Measurements from ENCODE around the gene LYG2.
"Not testable (repeated sequence)": the region's sequence is repeated elsewhere in the genome, so short reads cannot be mapped to it uniquely, and the experiment has no call there.

The LYG2 gene

GRCh38 chr2:99242151-99242550 lies 13.3 kb downstream of the LYG2 start:
- Mint-ChIP-seq H3K27me3 (no peaks in the 10 kb centered on the region), H3K4me1 (no peaks in the 10 kb centered on the region), H3K9me3 (no peaks in the 10 kb centered on the region), H3K36me3 (peaks cover 12% of the 10 kb centered on the region), H3K4me3 (no peak overlapping the region), H3K27ac (no peak overlapping the region)
- ATAC-seq (ENCODE audit: low read depth) = no peak
- DNase-seq (ENCODE audit: low spot score in 2 of 2) = no peak

GRCh38 chr2:99240431-99240830 lies 15.0 kb downstream of the LYG2 start:
- Mint-ChIP-seq H3K4me1 (no peaks in the 10 kb centered on the region), H3K27ac (no peak overlapping the region), H3K4me3 (no peak overlapping the region), H3K27me3 (no peaks in the 10 kb centered on the region), H3K9me3 (peaks cover 1% of the 10 kb centered on the region), H3K36me3 (peaks cover 4% of the 10 kb centered on the region)
- no peak for ATAC-seq (ENCODE audit: low read depth)
- no peak for DNase-seq (ENCODE audit: low spot score in 2 of 2)

DNA sequence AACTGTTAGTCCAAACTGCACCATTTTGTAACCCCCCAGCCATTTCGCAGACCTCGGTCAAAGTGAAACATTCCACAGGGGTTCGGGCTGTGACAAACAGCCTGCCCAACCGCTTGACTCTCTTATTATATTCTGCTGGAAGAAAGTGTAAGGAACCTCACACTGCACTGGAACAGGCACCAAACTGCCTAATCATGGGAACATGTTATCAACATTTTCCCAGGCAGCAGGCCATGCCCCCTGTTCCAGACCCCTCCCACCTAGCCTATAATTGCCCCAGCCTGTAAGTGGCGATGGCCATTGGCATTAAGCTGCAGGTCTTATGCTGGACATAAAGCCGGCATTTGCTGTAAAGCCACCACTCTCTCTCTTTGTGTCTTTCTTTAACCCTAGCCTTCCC lies 16.9 kb downstream of the LYG2 start:
- H3K27me3 Mint-ChIP-seq = no peaks in the 10 kb centered on the region
- no peaks in the 10 kb centered on the region for H3K4me1 Mint-ChIP-seq
- H3K4me3 Mint-ChIP-seq = no peak overlapping the region
- H3K9me3 Mint-ChIP-seq = peaks cover 3% of the 10 kb centered on the region
- no peak for DNase-seq (ENCODE audit: low spot score in 2 of 2)
- peaks cover 4% of the 10 kb centered on the region for H3K36me3 Mint-ChIP-seq
- no peak overlapping the region for H3K27ac Mint-ChIP-seq
- ATAC-seq (ENCODE audit: low read depth) = no peak

DNA sequence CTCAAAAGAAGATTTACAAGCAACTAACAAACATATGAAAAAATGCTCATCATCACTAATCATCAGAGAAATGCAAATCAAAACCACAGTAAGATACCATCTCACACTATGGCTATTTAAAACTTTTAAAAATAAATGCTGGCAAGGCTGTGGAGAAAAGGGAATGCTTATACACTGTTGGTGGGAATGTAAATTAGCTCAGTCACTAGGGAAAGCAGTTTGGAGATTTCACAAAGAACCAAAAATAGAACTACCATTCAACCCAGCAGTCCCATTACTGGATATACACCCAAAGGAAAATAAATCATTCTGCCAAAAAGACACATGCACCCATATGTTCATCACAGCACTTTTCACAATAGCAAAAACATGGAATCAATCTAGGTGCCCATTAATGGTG lies 22.3 kb downstream of the LYG2 start:
- H3K4me1 Mint-ChIP-seq; H3K27ac Mint-ChIP-seq; ATAC-seq (ENCODE audit: low read depth); H3K27me3 Mint-ChIP-seq; H3K36me3 Mint-ChIP-seq; DNase-seq (ENCODE audit: low spot score in 2 of 2); H3K4me3 Mint-ChIP-seq: not testable (repeated sequence)
- H3K9me3 Mint-ChIP-seq = peaks cover 16% of the 10 kb centered on the region

DNA sequence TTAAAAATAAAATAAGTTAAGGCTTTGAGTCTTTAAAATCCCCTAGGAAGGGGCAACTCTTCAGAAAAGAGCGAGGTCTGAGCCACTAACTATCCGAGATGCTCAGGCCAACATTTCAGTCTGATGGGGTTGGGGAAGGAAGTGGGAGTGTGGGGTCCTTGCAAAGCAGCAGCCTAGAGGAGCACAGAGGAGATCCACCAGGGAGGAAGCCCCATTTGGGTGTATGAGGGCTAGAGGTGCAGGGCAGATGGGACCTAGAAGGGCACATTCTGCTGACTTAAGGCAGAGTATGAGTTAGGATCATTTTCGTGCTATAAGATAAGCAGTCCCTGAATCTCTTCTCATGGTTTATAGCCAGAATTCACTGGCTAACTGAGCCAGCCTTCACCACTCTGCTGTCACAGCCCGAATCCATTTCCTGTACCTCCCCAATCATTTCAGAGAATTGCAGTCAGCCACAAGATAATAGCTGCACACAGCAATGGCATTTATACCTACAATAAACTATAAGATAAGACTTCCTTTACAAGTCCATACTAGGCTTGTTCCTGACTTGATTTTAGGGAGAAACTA lies 37.5 kb downstream of the LYG2 start:
- ATAC-seq (ENCODE audit: low read depth) (no peak), DNase-seq (ENCODE audit: low spot score in 2 of 2) (no peak)
- H3K27ac Mint-ChIP-seq = no peak overlapping the region
- H3K36me3 Mint-ChIP-seq = peaks cover 25% of the 10 kb centered on the region
- no peak overlapping the region for H3K4me3 Mint-ChIP-seq
- H3K4me1 Mint-ChIP-seq = no peaks in the 10 kb centered on the region
- H3K27me3 Mint-ChIP-seq = no peaks in the 10 kb centered on the region
- no peaks in the 10 kb centered on the region for H3K9me3 Mint-ChIP-seq

DNA sequence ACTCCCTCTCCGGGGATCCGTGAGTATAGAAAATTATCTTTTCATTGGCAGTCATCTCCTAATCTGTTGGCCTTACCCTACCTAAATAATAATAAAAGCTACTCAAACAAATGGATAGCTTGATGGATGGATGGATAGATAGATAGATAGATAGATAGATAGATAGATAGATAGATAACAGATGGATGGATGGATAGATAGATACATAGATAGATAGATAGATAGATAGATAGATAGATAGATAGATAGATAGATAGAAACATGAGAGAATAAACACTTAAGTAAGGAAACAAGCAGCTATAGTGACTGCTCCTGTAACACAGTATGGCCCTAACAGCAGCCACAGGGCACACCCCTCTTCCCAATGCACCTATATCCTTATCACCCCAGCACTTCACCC lies 39.4 kb downstream of the LYG2 start:
- no peaks in the 10 kb centered on the region for H3K4me1 Mint-ChIP-seq
- no peak for ATAC-seq (ENCODE audit: low read depth)
- H3K27ac Mint-ChIP-seq = no peak overlapping the region
- H3K9me3 Mint-ChIP-seq = no peaks in the 10 kb centered on the region
- H3K36me3 Mint-ChIP-seq = peaks cover 22% of the 10 kb centered on the region
- H3K27me3 Mint-ChIP-seq = no peaks in the 10 kb centered on the region
- no peak for DNase-seq (ENCODE audit: low spot score in 2 of 2)
- H3K4me3 Mint-ChIP-seq = no peak overlapping the region

- DNase-seq (ENCODE audit: low spot score in 2 of 2) (no peak), ATAC-seq (ENCODE audit: low read depth) (no peak)
- Mint-ChIP-seq H3K4me3 (no peak overlapping the region), H3K4me1 (peaks cover 2% of the 10 kb centered on the region), H3K27me3 (no peaks in the 10 kb centered on the region), H3K36me3 (peaks cover 30% of the 10 kb centered on the region), H3K27ac (no peak overlapping the region), H3K9me3 (peaks cover 14% of the 10 kb centered on the region)
These were observed 50.0 kb downstream of the LYG2 start for GRCh38 chr2:99205491-99205890.

DNA sequence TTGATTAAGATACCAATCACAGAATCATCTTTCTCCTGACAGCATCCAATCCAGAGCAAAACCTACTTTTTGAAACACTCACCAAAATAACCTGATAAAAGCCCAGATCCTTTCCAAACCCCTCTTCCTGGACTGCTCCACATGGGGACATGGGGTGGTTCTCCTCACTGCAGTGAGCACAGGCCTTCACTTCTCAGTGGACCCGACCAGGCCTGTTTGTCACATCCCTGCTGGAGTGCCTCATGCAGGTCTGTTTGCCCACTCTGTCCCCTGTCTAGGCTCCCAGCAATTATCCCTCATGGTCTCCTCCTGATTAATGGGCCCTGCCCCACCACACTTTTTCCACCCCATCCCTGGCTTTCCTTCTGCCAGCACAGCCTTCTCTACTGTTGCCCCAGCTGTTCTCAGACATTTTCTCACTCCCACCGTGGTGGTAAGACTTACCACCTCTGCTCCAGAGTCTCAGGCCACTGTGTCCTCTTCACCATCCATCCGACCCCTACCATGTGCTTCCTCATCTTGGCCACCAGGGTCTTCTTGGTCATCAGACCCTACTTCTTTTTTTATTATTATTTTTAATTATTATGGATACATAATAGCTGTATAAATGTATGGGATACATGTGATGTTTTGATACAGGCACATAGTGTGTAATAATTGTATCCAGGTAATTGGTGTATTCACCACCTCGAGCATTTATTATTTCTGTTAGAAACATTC lies 53.3 kb downstream of the LYG2 start:
- Mint-ChIP-seq H3K27me3 (no peaks in the 10 kb centered on the region), H3K9me3 (peaks cover 10% of the 10 kb centered on the region), H3K4me1 (peaks cover 2% of the 10 kb centered on the region), H3K36me3 (peaks cover 12% of the 10 kb centered on the region), H3K4me3 (no peak overlapping the region), H3K27ac (peak overlapping the region; percentile 60)
- no peak for ATAC-seq (ENCODE audit: low read depth)
- DNase-seq (ENCODE audit: low spot score in 2 of 2) = no peak

DNA sequence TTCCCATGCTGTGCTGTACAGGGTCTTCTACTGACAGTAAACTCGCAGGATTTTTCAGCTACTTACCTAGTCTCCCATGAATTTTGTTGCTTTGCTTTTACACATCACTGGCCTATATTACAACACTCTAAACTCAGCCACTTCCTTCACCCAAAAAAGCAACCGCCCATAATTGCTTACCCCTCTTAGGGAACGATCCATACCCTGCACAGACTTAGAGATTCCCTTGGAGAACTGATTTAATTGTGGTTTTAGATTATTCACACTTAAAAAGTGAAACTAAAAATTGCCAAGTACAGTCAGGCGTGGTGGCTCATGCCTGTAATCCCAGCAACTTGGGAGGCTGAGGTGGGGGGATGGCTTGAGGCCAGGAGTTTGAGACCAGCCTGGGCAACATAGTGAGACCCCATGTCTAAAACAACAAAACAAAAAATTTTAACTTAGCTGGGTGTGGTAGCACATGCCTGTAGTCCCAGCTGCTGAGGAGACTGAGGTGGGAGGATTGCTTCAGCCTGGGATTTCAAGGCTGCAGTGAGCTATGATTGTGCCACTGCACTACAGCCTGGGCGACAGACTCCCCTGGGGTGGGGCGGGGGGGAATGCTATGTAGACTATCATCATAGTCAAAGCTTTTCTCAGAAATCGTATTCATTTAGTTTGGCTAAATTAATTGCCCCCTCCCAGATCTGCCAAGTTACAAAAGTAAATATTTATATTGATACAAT lies 55.2 kb downstream of the LYG2 start:
- no peak for DNase-seq (ENCODE audit: low spot score in 2 of 2)
- Mint-ChIP-seq H3K9me3 (peaks cover 3% of the 10 kb centered on the region), H3K36me3 (peaks cover 15% of the 10 kb centered on the region), H3K27me3 (no peaks in the 10 kb centered on the region), H3K4me3 (no peak overlapping the region), H3K27ac (peak overlapping the region; percentile 43), H3K4me1 (peaks cover 2% of the 10 kb centered on the region)
- ATAC-seq (ENCODE audit: low read depth) = no peak

- H3K36me3 Mint-ChIP-seq = peaks cover 19% of the 10 kb centered on the region
- no peaks in the 10 kb centered on the region for H3K9me3 Mint-ChIP-seq
- H3K27me3 Mint-ChIP-seq = no peaks in the 10 kb centered on the region
- ATAC-seq (ENCODE audit: low read depth) (no peak), DNase-seq (ENCODE audit: low spot score in 2 of 2) (no peak)
- no peak overlapping the region for H3K27ac Mint-ChIP-seq
- H3K4me3 Mint-ChIP-seq = no peak overlapping the region
- H3K4me1 Mint-ChIP-seq = peaks cover 2% of the 10 kb centered on the region
These were observed 57.2 kb downstream of the LYG2 start for GRCh38 chr2:99198103-99198841.

- ATAC-seq (ENCODE audit: low read depth); H3K4me1 Mint-ChIP-seq; H3K27me3 Mint-ChIP-seq; H3K4me3 Mint-ChIP-seq; H3K27ac Mint-ChIP-seq; H3K9me3 Mint-ChIP-seq; DNase-seq (ENCODE audit: low spot score in 2 of 2): not testable (repeated sequence)
- H3K36me3 Mint-ChIP-seq = peaks cover 41% of the 10 kb centered on the region
These were observed 63.1 kb downstream of the LYG2 start for GRCh38 chr2:99192364-99192763.
